NK-92 treated with Interleukin-12 subunit alpha and Interleukin-12 subunit beta, amount 100 ng/mL, for 24 hours (cell line): Measurements from ENCODE around the gene CDH4.

ENCODE experiments used
- DNase-seq: peaks from one replicate; lab custom pipeline; 2025; lab: John Stamatoyannopoulos, UW

Gene CDH4

GRCh38 chr20:61356196-61356595, 104.1 kb downstream of the CDH4 start:
- DNase-seq, result no peak

DNA sequence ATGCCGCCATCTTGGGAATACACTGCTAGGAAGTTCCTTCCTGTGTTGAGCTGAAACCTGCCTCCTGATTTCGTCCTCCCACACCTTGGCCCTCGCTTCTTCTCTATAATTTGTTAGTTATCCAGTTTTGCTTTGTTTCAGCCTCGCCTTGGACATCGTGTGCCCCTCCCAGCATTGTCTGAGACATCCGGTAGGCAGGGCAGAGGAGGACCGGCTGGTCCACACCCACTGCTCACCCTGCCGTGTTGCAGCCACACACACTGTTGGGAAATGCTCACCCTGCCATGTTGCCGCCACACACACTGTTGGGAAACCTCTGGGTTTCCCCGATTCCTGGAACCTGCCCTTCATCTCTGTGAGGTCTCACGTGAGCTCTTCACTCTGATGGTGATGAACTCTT, 105.1 kb downstream of the CDH4 start:
- DNase-seq, result no peak

DNA sequence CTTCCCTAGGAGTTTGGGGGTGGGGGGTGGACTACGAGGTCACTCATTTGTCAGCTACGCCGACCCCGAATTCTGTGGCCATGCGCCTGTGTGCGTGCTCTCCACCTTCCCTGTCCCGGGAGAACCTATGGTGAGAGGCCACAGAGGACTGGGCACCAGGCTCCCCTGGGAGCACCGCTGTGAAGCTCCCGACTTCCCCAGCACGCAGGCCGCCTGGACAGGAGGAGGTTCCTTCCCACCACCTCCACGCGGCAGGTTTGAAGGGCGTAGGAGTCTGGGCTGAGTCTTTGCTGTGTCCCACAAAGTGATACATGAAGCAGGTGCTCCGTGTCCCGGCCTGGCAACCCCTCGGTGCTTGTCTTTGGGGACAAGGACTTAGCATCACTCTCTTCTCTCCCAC, 107.2 kb downstream of the CDH4 start:
- DNase-seq, result no peak

DNA sequence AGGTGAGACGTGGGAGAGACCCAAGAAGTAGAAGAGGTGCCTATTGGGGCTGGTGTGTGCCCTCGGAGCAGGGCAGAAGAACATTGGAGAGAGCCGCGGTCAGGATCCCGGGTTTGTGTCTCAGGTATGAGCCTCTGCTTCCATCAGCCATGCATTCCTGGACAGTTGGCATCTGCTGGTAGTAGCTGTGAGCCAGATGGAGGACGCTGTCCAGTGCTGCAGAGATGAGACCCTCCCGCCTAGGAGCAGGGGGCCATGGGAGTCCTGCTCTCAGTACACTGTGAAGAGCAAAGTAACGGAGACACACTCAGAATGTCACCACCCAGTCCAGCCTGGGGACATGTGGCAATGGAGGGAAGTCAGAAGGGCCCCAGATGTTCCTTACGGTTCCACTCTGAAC, 108.2 kb downstream of the CDH4 start:
- DNase-seq, result no peak

DNA sequence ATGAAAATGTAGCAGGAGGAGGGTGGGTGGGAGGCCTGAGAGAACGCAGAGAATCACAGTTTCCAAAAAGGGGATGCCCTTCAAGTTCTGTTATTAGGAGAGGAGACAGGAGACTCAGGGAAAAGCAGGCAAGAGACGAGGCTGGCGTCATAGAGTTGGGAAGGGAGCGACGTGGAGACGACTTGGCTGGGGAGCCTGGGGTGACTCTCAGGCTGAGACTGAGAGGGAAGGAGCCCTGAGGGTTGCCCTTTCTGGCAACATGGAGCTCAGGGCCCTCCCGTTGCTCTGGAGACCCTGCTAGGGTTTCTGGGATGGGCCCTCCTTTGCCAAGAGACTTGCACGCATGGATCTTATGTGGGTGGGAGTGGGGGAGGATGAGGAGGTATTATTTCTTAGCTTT, 108.9 kb downstream of the CDH4 start:
- DNase-seq, result no peak

DNA sequence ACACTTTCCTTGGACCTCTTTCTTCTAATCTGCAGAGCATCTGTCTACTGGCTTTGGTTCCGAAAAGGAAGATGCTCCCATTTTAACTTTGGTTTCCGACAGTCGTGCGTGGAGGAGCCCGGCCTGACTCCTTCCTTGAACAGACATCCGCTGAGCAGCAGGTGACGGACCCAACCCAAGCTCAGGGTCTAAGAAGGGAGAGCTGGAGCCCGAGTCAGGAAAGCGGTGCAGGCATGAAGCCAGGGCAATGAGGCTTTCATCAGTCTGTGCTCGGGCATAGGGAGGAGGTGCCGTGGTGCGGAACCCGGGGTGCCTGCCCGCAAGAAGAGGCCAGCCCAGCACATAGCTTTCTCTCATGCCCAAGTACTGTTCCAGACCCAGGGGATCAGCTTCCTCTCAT, 109.4 kb downstream of the CDH4 start:
- no peak for DNase-seq

DNA sequence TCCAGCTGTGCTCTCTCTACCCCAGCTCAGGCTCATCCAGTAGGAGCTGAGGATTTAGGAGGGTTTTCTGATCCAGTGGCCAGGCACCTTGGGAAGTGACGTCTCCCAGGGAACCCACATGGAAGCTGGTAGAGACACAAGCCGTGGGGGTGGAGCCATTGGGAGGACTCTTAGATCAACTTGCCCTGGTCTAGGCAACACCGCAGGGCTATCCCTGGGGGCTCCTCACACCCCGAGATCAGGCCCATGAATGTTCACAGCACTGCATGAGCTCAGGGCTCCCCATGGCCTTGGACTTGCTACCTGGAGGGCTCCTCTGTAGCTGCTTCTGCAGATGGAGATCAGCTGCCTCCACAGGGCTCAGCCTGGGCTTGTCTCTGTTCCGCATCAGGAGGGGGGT, 112.1 kb downstream of the CDH4 start:
- DNase-seq, result no peak

- DNase-seq, result no peak
Observed at GRCh38 chr20:61366914-61367313, 114.9 kb downstream of the CDH4 start.

DNA sequence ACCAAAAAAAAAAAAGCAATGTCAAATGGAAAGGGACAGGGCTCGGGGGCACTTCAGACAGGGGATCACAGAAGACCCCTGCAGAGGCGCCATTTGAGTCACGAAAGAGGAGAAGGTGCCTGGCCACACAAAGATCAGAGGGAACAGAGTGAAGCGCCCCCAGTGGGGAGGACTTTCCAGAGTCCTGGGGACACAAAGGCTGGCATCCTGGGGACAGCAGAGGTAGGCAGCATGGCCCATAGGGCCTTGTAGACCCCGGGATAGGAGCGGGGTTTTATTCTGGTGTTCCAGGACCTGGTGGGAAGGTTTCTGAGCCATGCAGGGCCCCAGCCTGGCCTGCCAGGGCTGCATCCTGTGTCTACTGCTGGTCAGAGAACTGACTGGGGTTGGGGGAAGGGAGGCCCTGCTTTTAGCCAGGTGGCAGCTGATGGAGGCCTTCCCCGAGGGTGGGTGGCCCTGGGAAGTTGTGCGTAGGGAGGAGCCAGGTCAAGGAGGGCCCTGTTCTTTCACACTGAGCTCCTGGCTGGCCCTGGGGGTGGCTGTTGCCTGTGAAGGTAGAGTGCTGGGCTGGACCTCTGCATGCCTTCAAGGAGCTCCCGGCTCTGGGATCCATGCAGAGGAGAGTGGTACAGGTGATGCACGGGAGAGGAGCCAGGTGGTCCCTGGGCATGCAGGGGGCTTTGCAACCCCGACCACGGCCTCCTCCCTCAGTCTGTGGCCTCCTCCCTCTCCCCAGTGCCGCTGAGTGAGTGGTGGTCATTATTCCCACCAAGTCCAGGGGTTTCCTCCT, 117.9 kb downstream of the CDH4 start:
- no peak for DNase-seq

DNA sequence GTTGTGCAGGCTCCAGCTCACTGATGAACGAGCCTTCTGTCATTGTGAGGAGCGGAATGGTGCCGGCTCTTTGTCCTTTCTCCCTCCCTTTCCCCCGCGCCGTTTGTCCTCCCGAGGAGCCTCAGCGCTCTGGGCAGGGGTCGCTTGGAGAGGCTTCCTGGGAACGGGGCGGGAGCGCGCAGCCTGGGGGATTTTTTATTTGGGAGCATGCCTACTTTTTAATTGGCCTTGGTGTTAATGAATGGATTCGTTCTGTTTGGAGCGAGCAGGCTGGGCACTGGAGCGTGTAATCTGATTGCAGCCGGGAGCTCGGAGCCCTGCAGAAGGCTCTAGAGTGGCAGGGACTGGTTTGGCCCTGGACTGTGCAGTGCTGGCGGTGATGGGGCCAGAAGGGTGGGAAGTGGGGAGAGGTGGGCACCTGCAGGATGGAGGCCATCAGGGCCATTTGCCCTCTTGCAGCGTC, 118.8 kb downstream of the CDH4 start:
- DNase-seq, result no peak

DNA sequence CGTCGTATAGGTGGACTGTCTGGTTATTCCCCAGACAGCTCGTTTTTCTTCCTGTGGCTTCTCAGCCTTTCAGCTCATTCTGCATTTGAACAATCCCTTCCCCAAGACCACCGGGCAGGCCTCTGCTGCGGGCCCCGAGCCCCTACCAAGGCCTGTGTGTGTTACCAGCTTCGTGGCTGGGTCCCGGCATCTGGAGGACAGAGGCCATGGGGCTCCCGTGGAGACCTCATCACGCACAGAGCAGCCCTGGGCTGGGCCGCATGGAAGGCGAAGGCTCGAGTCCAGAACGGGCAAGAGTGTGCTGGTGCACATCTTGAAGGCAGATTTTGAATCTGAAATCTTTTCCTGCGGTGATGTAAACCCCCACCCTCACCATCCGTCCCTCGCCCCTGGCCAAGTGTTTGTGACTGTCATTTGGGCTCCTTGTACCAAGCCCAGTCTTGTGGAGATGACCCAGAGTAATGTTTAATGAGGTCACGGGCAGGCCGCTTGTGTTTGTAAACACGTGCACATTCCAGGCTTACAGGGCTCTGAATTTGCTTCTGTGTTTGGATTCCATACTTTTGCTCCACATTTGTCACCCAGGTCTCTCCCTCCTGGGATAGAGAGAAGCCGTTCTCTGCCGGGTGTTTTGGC, 119.6 kb downstream of the CDH4 start:
- no peak for DNase-seq

DNA sequence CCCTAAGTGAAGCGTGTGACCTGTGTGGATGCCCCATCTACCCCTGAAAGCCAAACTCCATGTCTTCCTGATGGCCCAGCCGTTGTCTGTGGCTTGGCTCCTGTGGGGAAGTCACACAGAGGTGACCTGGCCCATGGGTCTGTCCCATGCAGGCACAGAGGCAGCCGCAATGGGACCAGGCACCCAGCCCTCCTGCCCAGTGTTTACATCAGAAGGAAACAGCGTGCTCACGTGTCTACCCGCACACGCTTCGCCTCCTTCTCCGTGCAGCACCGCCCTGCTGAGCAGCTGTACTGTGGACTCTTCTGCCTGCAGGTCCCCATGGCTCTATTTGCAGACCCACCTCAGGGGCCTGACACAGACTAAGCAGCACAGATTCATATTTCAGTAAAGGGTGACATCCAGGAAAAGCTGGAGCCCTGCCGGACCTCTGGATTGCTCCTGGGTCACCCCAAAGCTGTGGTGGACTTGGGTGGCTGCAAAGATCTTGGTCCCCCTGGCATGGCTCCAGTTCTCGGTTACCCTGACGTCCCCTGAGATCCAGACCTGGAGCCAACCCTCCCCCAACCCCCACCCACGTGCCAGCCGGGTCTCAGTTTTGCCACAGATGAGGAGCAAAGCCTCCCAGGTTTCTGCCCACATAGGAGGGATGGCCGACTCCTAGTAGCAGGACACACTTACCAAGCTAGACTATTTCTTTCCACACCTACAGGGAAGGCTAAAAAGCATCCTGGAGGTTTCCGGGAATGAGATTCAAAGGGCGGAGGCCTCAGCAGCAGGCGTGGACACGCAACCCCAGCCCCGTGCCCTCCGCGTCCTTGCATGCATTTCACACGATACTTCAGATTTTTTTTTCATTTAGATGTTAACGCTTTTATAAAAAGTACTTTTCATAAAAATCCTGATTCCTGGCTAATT, 120.3 kb downstream of the CDH4 start:
- no peak for DNase-seq

- no peak for DNase-seq
Observed at GRCh38 chr20:61373055-61373399, 121.0 kb downstream of the CDH4 start.

DNA sequence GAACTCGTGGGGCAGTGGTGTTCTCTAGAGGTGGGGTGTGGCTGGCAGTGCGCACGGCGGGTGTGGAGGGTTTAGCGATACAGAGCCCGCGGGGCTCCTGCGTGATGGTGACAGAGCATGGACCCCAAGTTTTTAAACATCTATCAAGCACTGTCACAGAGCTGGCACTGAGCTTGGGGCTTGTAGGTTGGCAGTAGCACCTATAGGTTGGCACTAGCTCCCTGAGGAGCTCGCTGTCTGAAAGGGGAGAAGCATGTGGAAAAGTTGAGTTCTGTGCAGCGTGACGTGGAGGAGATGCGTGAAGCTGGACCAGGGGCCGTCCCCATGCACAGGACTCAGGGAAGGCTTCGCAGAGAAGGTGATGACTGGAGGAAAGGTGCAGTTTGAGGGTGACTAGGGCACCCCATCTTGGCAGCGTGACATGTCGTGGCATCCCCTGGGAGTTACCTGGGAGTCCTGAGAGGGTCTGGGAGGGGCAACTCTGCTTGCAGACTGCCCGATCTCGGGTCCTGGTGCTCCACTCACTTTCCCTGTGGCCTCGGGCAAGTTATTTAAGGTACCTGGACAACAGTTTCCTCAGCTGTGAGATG, 122.0 kb downstream of the CDH4 start:
- no peak for DNase-seq

- no peak for DNase-seq
Observed at GRCh38 chr20:61376541-61377240, 124.6 kb downstream of the CDH4 start.

GRCh38 chr20:61378694-61379355, 126.8 kb downstream of the CDH4 start:
- no peak for DNase-seq

DNA sequence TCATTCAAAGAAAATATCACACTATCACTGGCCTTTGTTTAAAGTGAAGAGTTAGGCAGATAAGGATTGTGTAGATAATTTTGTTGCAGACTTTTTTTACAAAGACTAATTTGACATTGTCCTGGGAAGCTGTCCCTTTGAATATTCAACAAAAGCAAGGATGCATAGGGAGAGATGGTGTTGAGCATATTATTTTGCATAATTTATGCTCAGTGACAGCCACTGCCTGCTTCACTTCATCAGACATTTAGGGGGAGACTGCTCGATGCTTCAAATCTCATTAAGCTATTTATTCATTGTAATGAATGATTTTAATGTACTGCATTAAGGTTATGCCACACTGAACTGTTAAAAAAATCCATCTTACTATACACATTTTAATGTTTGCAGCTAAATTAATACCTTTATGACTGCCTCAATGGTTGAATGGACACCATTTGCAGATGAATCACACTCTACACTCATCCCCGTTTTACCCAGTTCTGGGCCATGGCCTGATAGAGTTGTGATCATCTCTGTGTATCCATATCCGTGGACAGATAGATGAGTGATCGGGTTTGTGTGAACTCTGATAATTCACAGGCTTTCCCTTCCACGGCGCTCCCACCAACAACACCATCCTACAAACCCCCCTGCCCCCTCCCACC, 128.0 kb downstream of the CDH4 start:
- DNase-seq, result no peak

GRCh38 chr20:61380545-61380915, 128.5 kb downstream of the CDH4 start:
- no peak for DNase-seq

DNA sequence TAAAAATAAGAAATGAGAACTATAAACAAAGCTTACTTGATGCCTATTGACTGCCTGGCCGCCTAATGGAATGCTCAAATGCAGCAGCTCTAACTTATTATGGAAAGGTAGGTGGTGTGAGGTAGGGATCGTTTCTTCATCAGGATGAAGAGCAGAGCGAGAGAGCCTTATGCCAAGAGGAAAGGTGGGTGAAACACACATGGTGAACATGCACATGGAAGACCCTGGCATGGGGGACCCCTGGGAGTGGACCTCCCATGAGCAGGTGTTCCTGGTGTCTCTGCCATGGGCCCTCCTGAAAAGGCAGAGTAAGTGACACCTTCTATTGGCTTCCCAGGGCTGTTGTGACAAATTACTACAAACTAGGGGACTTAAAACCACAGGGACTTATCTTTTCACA, 130.1 kb downstream of the CDH4 start:
- no peak for DNase-seq

GRCh38 chr20:61385296-61385695, 133.2 kb downstream of the CDH4 start:
- no peak for DNase-seq

DNA sequence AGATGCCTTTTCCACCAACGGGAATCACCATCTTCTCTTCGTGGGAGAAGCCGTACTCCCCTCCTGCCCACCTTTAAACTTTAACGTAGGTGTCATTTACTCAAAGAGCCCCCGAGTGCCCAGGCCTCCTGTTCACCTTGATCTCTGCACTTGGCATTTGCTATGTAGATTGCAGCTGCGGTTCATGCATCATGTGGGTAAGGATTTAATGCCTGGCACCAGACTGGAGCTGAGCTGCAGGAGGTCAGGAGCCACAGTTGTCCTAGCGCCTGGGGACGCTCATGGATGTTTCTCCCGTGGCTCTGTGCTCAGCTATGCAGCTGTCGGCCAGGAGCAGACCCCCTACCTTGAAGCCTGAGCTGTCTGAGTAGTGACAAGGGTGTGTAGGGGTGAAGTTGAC, 133.7 kb downstream of the CDH4 start:
- DNase-seq, result no peak
